ENCODE results near the gene ZFAND3.

- TF ChIP-seq, protein P1, sequence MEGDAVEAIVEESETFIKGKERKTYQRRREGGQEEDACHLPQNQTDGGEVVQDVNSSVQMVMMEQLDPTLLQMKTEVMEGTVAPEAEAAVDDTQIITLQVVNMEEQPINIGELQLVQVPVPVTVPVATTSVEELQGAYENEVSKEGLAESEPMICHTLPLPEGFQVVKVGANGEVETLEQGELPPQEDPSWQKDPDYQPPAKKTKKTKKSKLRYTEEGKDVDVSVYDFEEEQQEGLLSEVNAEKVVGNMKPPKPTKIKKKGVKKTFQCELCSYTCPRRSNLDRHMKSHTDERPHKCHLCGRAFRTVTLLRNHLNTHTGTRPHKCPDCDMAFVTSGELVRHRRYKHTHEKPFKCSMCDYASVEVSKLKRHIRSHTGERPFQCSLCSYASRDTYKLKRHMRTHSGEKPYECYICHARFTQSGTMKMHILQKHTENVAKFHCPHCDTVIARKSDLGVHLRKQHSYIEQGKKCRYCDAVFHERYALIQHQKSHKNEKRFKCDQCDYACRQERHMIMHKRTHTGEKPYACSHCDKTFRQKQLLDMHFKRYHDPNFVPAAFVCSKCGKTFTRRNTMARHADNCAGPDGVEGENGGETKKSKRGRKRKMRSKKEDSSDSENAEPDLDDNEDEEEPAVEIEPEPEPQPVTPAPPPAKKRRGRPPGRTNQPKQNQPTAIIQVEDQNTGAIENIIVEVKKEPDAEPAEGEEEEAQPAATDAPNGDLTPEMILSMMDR (IDR thresholded peaks at IDR 0.05) = no peak
- no peak for TF ChIP-seq POLR2AphosphoS5 (IDR thresholded peaks at IDR 0.05)
- TF ChIP-seq POLR2A (IDR thresholded peaks at IDR 0.05) = no peak
These were observed 343.1 kb downstream of the ZFAND3 start for GRCh38 chr6:38162493-38163185.
